Central memory CD8-positive, alpha-beta T cell (primary cell): Measurements from ENCODE around the gene IL24.
A peak's percentile ranks its signal among the peaks of the same experiment; 100 is the strongest.

Experiments
- ATAC-seq: fragments of 150-1000 bp; cut with Tn5 transposase; replicated peaks from 2 replicates; pipeline ENCODE4 v1.10.0; 2022; ENCODE audit warnings: mild to moderate bottlenecking, moderate FRiP score, moderate number of reproducible peaks; ENCODE audit not compliant: poor library complexity, severe bottlenecking; ENCODE audit errors: extremely low read depth
- DNase-seq, 2 donors: peaks; one replicate each; pipeline ENCODE4 v3.0.0; 2021; ENCODE audit warnings: low spot score in 2 of 2
- H3K27ac Mint-ChIP-seq: one replicate; pipeline ENCODE4 v1.8.0; 2022; ENCODE audit warnings: low read depth, mild to moderate bottlenecking, moderate library complexity, mixed read lengths
- H3K27me3 Mint-ChIP-seq: one replicate; pipeline ENCODE4 v1.8.0; 2022; ENCODE audit warnings: mixed read lengths
- H3K36me3 Mint-ChIP-seq: one replicate; pipeline ENCODE4 v1.8.0; 2022; ENCODE audit warnings: mild to moderate bottlenecking, moderate library complexity, mixed read lengths; ENCODE audit not compliant: insufficient read depth
- H3K4me1 Mint-ChIP-seq: one replicate; pipeline ENCODE4 v1.8.0; 2022; ENCODE audit warnings: mixed read lengths
- H3K4me3 Mint-ChIP-seq: one replicate; pipeline ENCODE4 v1.8.0; 2022; ENCODE audit warnings: mild to moderate bottlenecking, moderate library complexity, mixed read lengths
- H3K9me3 Mint-ChIP-seq: one replicate; pipeline ENCODE4 v1.8.0; 2022; ENCODE audit warnings: mixed read lengths

The IL24 gene

GRCh38 chr1:206941766-206942418 lies 44.6 kb downstream of the IL24 start:
- Mint-ChIP-seq H3K27ac (no peak overlapping the region), H3K9me3 (no peaks in the 10 kb centered on the region), H3K36me3 (peaks cover 3% of the 10 kb centered on the region), H3K4me1 (peaks cover 19% of the 10 kb centered on the region), H3K4me3 (no peak overlapping the region), H3K27me3 (peaks cover 14% of the 10 kb centered on the region)
- ATAC-seq: no peak
- DNase-seq: no peak

- Mint-ChIP-seq H3K9me3 (no peaks in the 10 kb centered on the region), H3K27ac (no peak overlapping the region), H3K4me3 (no peak overlapping the region), H3K4me1 (peaks cover 30% of the 10 kb centered on the region), H3K36me3 (peaks cover 3% of the 10 kb centered on the region), H3K27me3 (peaks cover 14% of the 10 kb centered on the region)
- DNase-seq (peak in 1 of 2 donors; percentile 41), ATAC-seq (peak; percentile 94)
Measured at GRCh38 chr1:206944703-206945102, 47.5 kb downstream of the IL24 start.

- DNase-seq (no peak), ATAC-seq (no peak)
- Mint-ChIP-seq H3K27ac (no peak overlapping the region), H3K4me1 (peaks cover 30% of the 10 kb centered on the region), H3K27me3 (peaks cover 4% of the 10 kb centered on the region), H3K4me3 (no peak overlapping the region), H3K36me3 (peaks cover 3% of the 10 kb centered on the region), H3K9me3 (no peaks in the 10 kb centered on the region)
Measured at GRCh38 chr1:206945779-206946178, 48.5 kb downstream of the IL24 start.

GRCh38 chr1:206946261-206946660 lies 49.0 kb downstream of the IL24 start, which contains the start of gene PIGR:
Gene PIGR, minus strand, starts transcription at chr1:206946466. Its CDS starts 5,935 bp downstream, at chr1:206940531.
- peaks cover 30% of the 10 kb centered on the region for H3K4me1 Mint-ChIP-seq
- no peaks in the 10 kb centered on the region for H3K9me3 Mint-ChIP-seq
- DNase-seq: no peak
- peaks cover 3% of the 10 kb centered on the region for H3K36me3 Mint-ChIP-seq
- no peaks in the 10 kb centered on the region for H3K27me3 Mint-ChIP-seq
- no peak within 1 kb of the TSS for H3K4me3 Mint-ChIP-seq
- no peak within 1 kb of the TSS for H3K27ac Mint-ChIP-seq
- ATAC-seq: no peak

- Mint-ChIP-seq H3K9me3 (no peaks in the 10 kb centered on the region), H3K27ac (no peak overlapping the region), H3K4me1 (peaks cover 30% of the 10 kb centered on the region), H3K36me3 (peaks cover 3% of the 10 kb centered on the region), H3K27me3 (no peaks in the 10 kb centered on the region), H3K4me3 (no peak overlapping the region)
- DNase-seq: no peak
- ATAC-seq: no peak
Measured at GRCh38 chr1:206947255-206947654, 50.0 kb downstream of the IL24 start.

GRCh38 chr1:206949208-206949607 lies 52.0 kb downstream of the IL24 start:
- Mint-ChIP-seq H3K9me3 (no peaks in the 10 kb centered on the region), H3K36me3 (peaks cover 3% of the 10 kb centered on the region), H3K4me1 (peaks cover 30% of the 10 kb centered on the region), H3K27me3 (no peaks in the 10 kb centered on the region), H3K4me3 (no peak overlapping the region), H3K27ac (no peak overlapping the region)
- DNase-seq (no peak), ATAC-seq (no peak)

GRCh38 chr1:206949641-206950040 lies 52.4 kb downstream of the IL24 start:
- DNase-seq: no peak
- H3K27ac Mint-ChIP-seq: no peak overlapping the region
- peaks cover 3% of the 10 kb centered on the region for H3K36me3 Mint-ChIP-seq
- H3K9me3 Mint-ChIP-seq: no peaks in the 10 kb centered on the region
- H3K4me3 Mint-ChIP-seq: no peak overlapping the region
- ATAC-seq: no peak
- no peaks in the 10 kb centered on the region for H3K27me3 Mint-ChIP-seq
- peaks cover 26% of the 10 kb centered on the region for H3K4me1 Mint-ChIP-seq

GRCh38 chr1:206951318-206952100 lies 54.3 kb downstream of the IL24 start:
- Mint-ChIP-seq H3K27me3 (no peaks in the 10 kb centered on the region), H3K27ac (no peak overlapping the region), H3K9me3 (no peaks in the 10 kb centered on the region), H3K4me3 (no peak overlapping the region), H3K4me1 (peaks cover 15% of the 10 kb centered on the region), H3K36me3 (no peaks in the 10 kb centered on the region)
- no peak for DNase-seq
- no peak for ATAC-seq

GRCh38 chr1:206952171-206952570 lies 54.9 kb downstream of the IL24 start:
- Mint-ChIP-seq H3K9me3 (no peaks in the 10 kb centered on the region), H3K4me3 (no peak overlapping the region), H3K27ac (no peak overlapping the region), H3K4me1 (peaks cover 8% of the 10 kb centered on the region), H3K36me3 (no peaks in the 10 kb centered on the region), H3K27me3 (no peaks in the 10 kb centered on the region)
- ATAC-seq: no peak
- DNase-seq: no peak

- no peak overlapping the region for H3K27ac Mint-ChIP-seq
- H3K27me3 Mint-ChIP-seq: no peaks in the 10 kb centered on the region
- no peak for ATAC-seq
- H3K36me3 Mint-ChIP-seq: no peaks in the 10 kb centered on the region
- no peak for DNase-seq
- no peaks in the 10 kb centered on the region for H3K9me3 Mint-ChIP-seq
- H3K4me3 Mint-ChIP-seq: no peak overlapping the region
- H3K4me1 Mint-ChIP-seq: no peaks in the 10 kb centered on the region
Measured at GRCh38 chr1:206953126-206953525, 55.9 kb downstream of the IL24 start.

- no peaks in the 10 kb centered on the region for H3K36me3 Mint-ChIP-seq
- no peaks in the 10 kb centered on the region for H3K9me3 Mint-ChIP-seq
- no peak overlapping the region for H3K4me3 Mint-ChIP-seq
- no peak for DNase-seq
- no peak overlapping the region for H3K27ac Mint-ChIP-seq
- H3K4me1 Mint-ChIP-seq: no peaks in the 10 kb centered on the region
- no peaks in the 10 kb centered on the region for H3K27me3 Mint-ChIP-seq
- no peak for ATAC-seq
Measured at GRCh38 chr1:206953626-206954025, 56.4 kb downstream of the IL24 start.
